ENCODE data around the gene DMRTB1.

DMRTB1 gene

GRCh38 chr1:53480678-53481077, 21.5 kb downstream of the DMRTB1 start:
- H3K4me3 ChIP-seq (ENCODE audit: low read length): no peak overlapping the region
- TF ChIP-seq CTCF (conservative IDR thresholded peaks at IDR 0.05; ENCODE audit: low read length): no peak
- no peak for DNase-seq (ENCODE audit: low read depth)

- DNase-seq (ENCODE audit: low read depth): no peak
- no peak overlapping the region for H3K4me3 ChIP-seq (ENCODE audit: low read length)
- TF ChIP-seq CTCF (conservative IDR thresholded peaks at IDR 0.05; ENCODE audit: low read length): no peak
These were observed 22.3 kb downstream of the DMRTB1 start for GRCh38 chr1:53481456-53481855.

- no peak for DNase-seq (ENCODE audit: low read depth)
- TF ChIP-seq CTCF (conservative IDR thresholded peaks at IDR 0.05; ENCODE audit: low read length): no peak
- H3K4me3 ChIP-seq (ENCODE audit: low read length): no peak overlapping the region
These were observed 23.4 kb downstream of the DMRTB1 start for GRCh38 chr1:53482441-53483153.

GRCh38 chr1:53483170-53483569, 24.0 kb downstream of the DMRTB1 start:
- no peak for DNase-seq (ENCODE audit: low read depth)
- no peak for TF ChIP-seq CTCF (conservative IDR thresholded peaks at IDR 0.05; ENCODE audit: low read length)
- no peak overlapping the region for H3K4me3 ChIP-seq (ENCODE audit: low read length)

GRCh38 chr1:53483656-53484055, 24.5 kb downstream of the DMRTB1 start:
- no peak for DNase-seq (ENCODE audit: low read depth)
- TF ChIP-seq CTCF (conservative IDR thresholded peaks at IDR 0.05; ENCODE audit: low read length): no peak
- H3K4me3 ChIP-seq (ENCODE audit: low read length): no peak overlapping the region

GRCh38 chr1:53484705-53485477, 25.7 kb downstream of the DMRTB1 start:
- no peak for TF ChIP-seq CTCF (conservative IDR thresholded peaks at IDR 0.05; ENCODE audit: low read length)
- DNase-seq (ENCODE audit: low read depth): no peak

More at GRCh38 chr1:53484705-53485477, 25.7 kb downstream of the DMRTB1 start:
- no peak overlapping the region for H3K4me3 ChIP-seq (ENCODE audit: low read length)

Data from AG10803 (cell line).